HEK293 (cell line): ENCODE data around the gene KCNQ4.

Source experiments
- BCL11A ChIP-seq: fragments of 450-650 bp; formaldehyde crosslinking; IDR thresholded peaks from 2 replicates; pipeline ENCODE4 v1.5.1; 2016; ENCODE audit warnings: low read depth, missing biosample characterization, missing genetic modification characterization
- CTCF ChIP-seq: fragments of 450-650 bp; formaldehyde crosslinking; IDR thresholded peaks from 2 replicates; pipeline ENCODE4 v1.5.1; 2016; ENCODE audit warnings: missing biosample characterization, missing genetic modification characterization
- MYNN ChIP-seq: fragments of 450-650 bp; formaldehyde crosslinking; IDR thresholded peaks from 2 replicates; pipeline ENCODE4 v1.5.1; 2016; ENCODE audit warnings: missing biosample characterization, missing genetic modification characterization, borderline replicate concordance
- PRDM6 ChIP-seq: fragments of 450-650 bp; formaldehyde crosslinking; IDR thresholded peaks from 2 replicates; pipeline ENCODE4 v1.5.1; 2017; ENCODE audit warnings: missing biosample characterization, missing genetic modification characterization
- ZBTB20 ChIP-seq: fragments of 450-650 bp; formaldehyde crosslinking; IDR thresholded peaks from 2 replicates; pipeline ENCODE4 v1.5.1; 2016; ENCODE audit warnings: missing biosample characterization, missing genetic modification characterization
- ZNF174 ChIP-seq: fragments of 450-650 bp; formaldehyde crosslinking; IDR thresholded peaks from 2 replicates; pipeline ENCODE4 v1.5.0; 2017; ENCODE audit warnings: missing biosample characterization, mild to moderate bottlenecking, missing genetic modification characterization
- ZNF335 ChIP-seq: fragments of 450-650 bp; formaldehyde crosslinking; conservative IDR thresholded peaks from 2 replicates; pipeline ENCODE4 v1.5.1; 2016; ENCODE audit warnings: missing biosample characterization, missing genetic modification characterization
- ZNF354C ChIP-seq: fragments of 450-650 bp; formaldehyde crosslinking; IDR thresholded peaks from 2 replicates; pipeline ENCODE4 v1.5.1; 2016; ENCODE audit warnings: missing biosample characterization, missing genetic modification characterization, low read depth, borderline replicate concordance
- ZNF362 ChIP-seq: fragments of 450-650 bp; formaldehyde crosslinking; IDR thresholded peaks from 2 replicates; pipeline ENCODE4 v1.5.1; 2016; ENCODE audit warnings: missing biosample characterization, missing genetic modification characterization
- ZNF530 ChIP-seq: fragments of 450-650 bp; formaldehyde crosslinking; IDR thresholded peaks from 2 replicates; pipeline ENCODE4 v1.5.1; 2016; ENCODE audit warnings: low read depth, missing biosample characterization, missing genetic modification characterization

GRCh38 chr1:40810927-40811326, 27.3 kb downstream of the KCNQ4 start:
- TF ChIP-seq CTCF (tag by site-specific recombination) (no peak), ZNF354C (tag by site-specific recombination) (no peak), BCL11A (tag by site-specific recombination) (no peak), ZNF530 (no peak), MYNN (tag by site-specific recombination) (no peak), ZBTB20 (no peak), PRDM6 (no peak), ZNF362 (no peak), ZNF174 (no peak), ZNF335 (tag by site-specific recombination) (no peak)
